Transverse colon (tissue), 4 donors: ENCODE results near the gene AXIN1. TPM values are rescaled to one million over a fixed set of nuclear protein-coding genes. Genes with fewer than 3 reads are reported as not detected.

Experiments used
- DNase-seq: peaks from one replicate; pipeline ENCODE4 v3.0.0-alpha.2; 2019
- H3K27ac ChIP-seq, 4 donors: fragments of 200-600 bp; sonication (generic); 2 replicates each; pipeline ENCODE4 v1.5.1; 2016 to 2018; ENCODE audit warnings: inconsistent platforms in 4 of 4
- H3K27me3 ChIP-seq: fragments of 200-600 bp; sonication (generic); 2 replicates; pipeline ENCODE4 v1.5.1; 2017; ENCODE audit warnings: inconsistent platforms
- H3K36me3 ChIP-seq, 4 donors: fragments of 200-600 bp; sonication (generic); 2 replicates each; pipeline ENCODE4 v1.5.1; 2017 to 2019; ENCODE audit warnings: inconsistent platforms in 4 of 4
- H3K4me1 ChIP-seq, 4 donors: fragments of 200-600 bp; sonication (generic); 2 replicates each; pipeline ENCODE4 v1.5.1; 2017 to 2020; ENCODE audit warnings: inconsistent platforms in 4 of 4
- H3K4me3 ChIP-seq, 4 donors: fragments of 200-600 bp; sonication (generic); 1 replicate in 1 of 4; 2 replicates in 3 of 4; pipeline versions ENCODE4 v1.5.1 to v1.6.1; 2017 to 2019; ENCODE audit warnings: inconsistent platforms in 4 of 4
- H3K9me3 ChIP-seq, 2 donors: fragments of 200-600 bp; sonication (generic); 2 replicates each; pipeline ENCODE4 v1.5.1; 2017 to 2019; ENCODE audit warnings: inconsistent platforms in 2 of 2
- EP300 ChIP-seq: sonication (generic); formaldehyde crosslinking; IDR thresholded peaks from one replicate; pipeline ENCODE4 v1.6.1; 2017; ENCODE audit warnings: antibody characterized with exemption, low read depth
- POLR2A ChIP-seq: fragments of 450-650 bp; IDR thresholded peaks from one replicate; pipeline ENCODE4 v1.6.1; 2016; ENCODE audit warnings: antibody characterized with exemption, mild to moderate bottlenecking, moderate library complexity
- POLR2AphosphoS5 ChIP-seq, 3 donors: sonication (generic); formaldehyde crosslinking; IDR thresholded peaks; one replicate each; pipeline ENCODE4 v1.6.1; 2016; ENCODE audit warnings: antibody characterized with exemption in 3 of 3
- WGBS, 2 donors: methylation state at CpG; one replicate each; pipeline ENCODE4 v1.1.5; 2018; ENCODE audit warnings: low coverage in 1 of 2; 5-methylcytosine and 5-hydroxymethylcytosine counted together
- in situ Hi-C, 4 donors: fragments of 200-750 bp; cut with MboI; loops; one replicate each; pipeline versions ENCODE4 v1.15.0 to v1.15.1; 2017; ENCODE audit warnings: low sequenced_read_pairs in 3 of 4, low pct_ligation_motif_present in 1 of 4, low pct_unique_long_range_greater_than_20kb in 1 of 4
- intact Hi-C: fragments of 100-400 bp; cut with DNase I; formaldehyde crosslinking; loops from one replicate; pipeline ENCODE4 v1.15.1; 2023; ENCODE audit warnings: low total_unique reads
- total RNA-seq, 4 donors: library from RNA; depleted of rRNA; stranded (reverse); fragments of >200 nt; gene quantifications; one replicate each; pipeline ENCODE4 v1.1.0, GENCODE V29; 2016
- TF ChIP-seq, protein P1 (sequence below), 5 experiments: fragments of 200-600 bp in 3 of 5; fragments of 450-650 bp in 2 of 5; sonication (generic) in 3 of 5; IDR thresholded peaks; 1 replicate in 2 of 5; 2 replicates in 3 of 5; pipeline ENCODE4 v1.5.1; 2016 to 2017; ENCODE audit warnings: antibody characterized with exemption in 5 of 5, inconsistent platforms in 3 of 5, mild to moderate bottlenecking in 2 of 5, moderate library complexity in 1 of 5

AXIN1 gene
- total RNA-seq, 4 donors from 2014 or later: 41.4 to 73.7 (median 58.7) TPM

- no peaks in the 10 kb centered on the region for H3K27me3 ChIP-seq
- TF ChIP-seq POLR2AphosphoS5 (IDR thresholded peaks at IDR 0.05): no peak
- H3K4me3 ChIP-seq: no peak overlapping the region
- intact Hi-C loops (no loop called here), in situ Hi-C loops (no loop called here)
- H3K9me3 ChIP-seq: no peaks in the 10 kb centered on the region
- WGBS, 2 donors: 94% methylated on average over 39 of the region's 50 CpGs; no CpG with 5 or more reads in 1 of the 2 donors
- H3K27ac ChIP-seq: no peak overlapping the region
- peaks cover 0 to 31% (median 11%) of the 10 kb centered on the region in 4 donors for H3K36me3 ChIP-seq
- DNase-seq: no peak
- H3K4me1 ChIP-seq: no peaks in the 10 kb centered on the region
These were observed 61.7 kb downstream of the AXIN1 start for GRCh38 chr16:290681-291405.

DNA sequence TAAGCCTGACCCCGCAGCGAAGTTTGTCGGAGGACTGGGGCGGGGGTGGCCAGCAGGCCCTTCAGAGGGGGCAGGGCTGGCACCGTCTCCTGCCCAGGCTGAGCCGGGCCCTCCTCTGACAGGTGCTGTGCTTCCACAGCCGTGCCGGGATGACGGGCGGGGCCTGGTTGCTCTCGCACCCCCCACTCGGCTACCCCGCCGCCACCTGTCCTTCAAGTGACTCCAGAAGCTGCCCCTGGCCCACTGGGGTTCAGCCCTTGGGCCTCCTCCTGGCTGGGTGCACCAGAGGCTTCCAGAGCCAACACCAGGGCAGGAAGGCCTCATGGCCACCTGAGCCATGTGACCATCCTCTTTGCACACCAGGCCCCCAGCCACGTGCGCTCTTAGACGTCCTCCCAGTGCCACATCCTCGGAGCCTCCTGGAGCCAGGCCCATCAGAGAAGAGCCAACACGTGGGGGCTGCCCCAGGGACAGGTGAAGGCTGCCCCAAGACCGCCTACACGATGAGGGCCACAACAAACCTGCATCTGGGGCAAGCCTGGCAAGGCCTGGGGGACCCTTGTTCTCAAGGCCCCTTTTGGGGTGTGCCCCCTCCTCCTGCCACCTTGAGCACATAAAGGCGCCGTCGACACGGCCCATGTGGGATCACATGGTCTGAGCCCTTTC, 62.4 kb downstream of the AXIN1 start:
- no peaks in the 10 kb centered on the region for H3K9me3 ChIP-seq
- H3K4me3 ChIP-seq: no peak overlapping the region
- no peak overlapping the region for H3K27ac ChIP-seq
- no peak for DNase-seq
- intact Hi-C loops (no loop called here), in situ Hi-C loops (no loop called here)
- WGBS, 2 donors: 93% methylated on average over 16 of the region's 25 CpGs; no CpG with 5 or more reads in 1 of the 2 donors
- TF ChIP-seq, protein P1, sequence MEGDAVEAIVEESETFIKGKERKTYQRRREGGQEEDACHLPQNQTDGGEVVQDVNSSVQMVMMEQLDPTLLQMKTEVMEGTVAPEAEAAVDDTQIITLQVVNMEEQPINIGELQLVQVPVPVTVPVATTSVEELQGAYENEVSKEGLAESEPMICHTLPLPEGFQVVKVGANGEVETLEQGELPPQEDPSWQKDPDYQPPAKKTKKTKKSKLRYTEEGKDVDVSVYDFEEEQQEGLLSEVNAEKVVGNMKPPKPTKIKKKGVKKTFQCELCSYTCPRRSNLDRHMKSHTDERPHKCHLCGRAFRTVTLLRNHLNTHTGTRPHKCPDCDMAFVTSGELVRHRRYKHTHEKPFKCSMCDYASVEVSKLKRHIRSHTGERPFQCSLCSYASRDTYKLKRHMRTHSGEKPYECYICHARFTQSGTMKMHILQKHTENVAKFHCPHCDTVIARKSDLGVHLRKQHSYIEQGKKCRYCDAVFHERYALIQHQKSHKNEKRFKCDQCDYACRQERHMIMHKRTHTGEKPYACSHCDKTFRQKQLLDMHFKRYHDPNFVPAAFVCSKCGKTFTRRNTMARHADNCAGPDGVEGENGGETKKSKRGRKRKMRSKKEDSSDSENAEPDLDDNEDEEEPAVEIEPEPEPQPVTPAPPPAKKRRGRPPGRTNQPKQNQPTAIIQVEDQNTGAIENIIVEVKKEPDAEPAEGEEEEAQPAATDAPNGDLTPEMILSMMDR (IDR thresholded peaks at IDR 0.05): no peak
- H3K27me3 ChIP-seq: no peaks in the 10 kb centered on the region
- H3K36me3 ChIP-seq: peaks cover 0 to 31% (median 11%) of the 10 kb centered on the region in 4 donors
- H3K4me1 ChIP-seq: no peaks in the 10 kb centered on the region

- WGBS, 2 donors: 93% methylated on average over 22 of the region's 22 CpGs; no CpG with 5 or more reads in 1 of the 2 donors
- in situ Hi-C loops (no loop called here), intact Hi-C loops (no loop called here)
- H3K36me3 ChIP-seq: peaks cover 0 to 31% (median 11%) of the 10 kb centered on the region in 4 donors
- no peaks in the 10 kb centered on the region for H3K9me3 ChIP-seq
- TF ChIP-seq, protein P1 (IDR thresholded peaks at IDR 0.05): no peak
- TF ChIP-seq POLR2A (no peak), POLR2AphosphoS5 (IDR thresholded peaks at IDR 0.05) (no peak), EP300 (no peak)
- H3K27ac ChIP-seq: no peak overlapping the region
- no peaks in the 10 kb centered on the region for H3K27me3 ChIP-seq
- no peaks in the 10 kb centered on the region for H3K4me1 ChIP-seq
- no peak overlapping the region for H3K4me3 ChIP-seq
- DNase-seq: no peak
These were observed 63.0 kb downstream of the AXIN1 start for GRCh38 chr16:289395-289997.

DNA sequence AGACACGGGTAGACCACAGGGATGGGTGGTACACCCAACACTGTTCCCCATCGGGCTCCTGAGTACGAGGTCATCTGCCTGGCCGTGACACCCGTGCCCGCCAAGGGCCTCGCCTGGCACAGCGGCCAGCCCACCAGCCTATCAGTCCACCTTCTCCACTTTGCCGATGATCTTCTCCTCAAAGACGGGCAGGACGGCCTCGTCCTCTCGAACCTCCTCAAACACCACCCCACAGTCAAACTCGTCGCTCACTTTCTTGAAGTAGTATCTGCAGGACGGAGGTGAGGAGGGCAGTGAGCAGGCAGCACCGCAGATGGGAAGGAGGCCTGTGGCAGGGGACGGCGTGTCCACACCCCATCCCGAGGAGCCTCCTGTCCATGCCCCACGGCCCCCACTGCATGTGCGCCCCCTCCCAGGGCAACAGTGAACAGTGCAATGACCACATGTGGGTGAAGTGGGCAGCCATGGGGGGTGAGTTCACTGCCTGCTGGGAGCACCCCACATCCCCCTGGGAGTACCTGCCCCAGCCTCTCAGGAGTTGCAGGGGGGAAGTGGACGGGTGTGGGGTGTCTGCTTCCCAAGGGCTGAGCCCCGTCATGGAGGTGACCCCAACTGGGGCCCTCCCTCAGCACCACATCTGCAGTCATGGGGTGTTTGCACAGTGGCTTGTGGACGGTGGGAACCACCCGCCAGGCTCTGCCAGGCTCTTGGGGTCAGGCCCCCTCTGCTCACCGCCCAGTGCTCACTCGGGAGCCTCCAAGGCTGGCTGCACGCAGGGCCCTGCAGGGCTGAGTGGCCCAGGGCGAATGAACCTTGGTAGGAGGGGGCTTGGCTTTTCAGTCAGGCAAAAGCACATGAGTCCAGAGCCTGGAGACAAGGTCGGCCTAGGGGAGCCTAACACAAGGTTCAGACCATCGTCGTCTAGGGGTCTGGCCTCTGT, 64.3 kb downstream of the AXIN1 start:
- Histone ChIP-seq H3K36me3 (peaks cover 0 to 31% (median 10%) of the 10 kb centered on the region in 4 donors), H3K4me1 (no peaks in the 10 kb centered on the region), H3K4me3 (no peak overlapping the region), H3K27ac (no peak overlapping the region), H3K9me3 (no peaks in the 10 kb centered on the region), H3K27me3 (peaks cover 2% of the 10 kb centered on the region)
- in situ Hi-C loops (no loop called here), intact Hi-C loops (loop anchor here (1.0 kb wide), 1 partner anchor 20 kb away; no protein-coding TSS in a partner anchor)
- TF ChIP-seq POLR2AphosphoS5 (IDR thresholded peaks at IDR 0.05) (no peak), POLR2A (no peak), EP300 (no peak)
- TF ChIP-seq, protein P1 (IDR thresholded peaks at IDR 0.05): no peak
- 95% methylated on average over 32 of the region's 33 CpGs; no CpG with 5 or more reads in 1 of the 2 donors for WGBS, 2 donors
- no peak for DNase-seq
